HG03354 (cell line): ENCODE data around the gene RET.
"Not testable (repeated sequence)": the region's sequence is repeated elsewhere in the genome, so short reads cannot be mapped to it uniquely, and the experiment has no call there.

ENCODE experiments used
- ATAC-seq: cut with Tn5 transposase; IDR thresholded peaks from one replicate; pipeline ENCODE4 v1.9.1; 2021; ENCODE audit warnings: mild to moderate bottlenecking; ENCODE audit not compliant: unreplicated experiment, poor library complexity, severe bottlenecking

Gene RET

GRCh38 chr10:43074827-43075611 lies 1.9 kb upstream of the RET start:
- ATAC-seq, result no peak

- no peak for ATAC-seq
These were observed 1.3 kb upstream of the RET start for GRCh38 chr10:43075612-43076003.

GRCh38 chr10:43076311-43076875 lies 476 bp upstream of the RET start:
- ATAC-seq, result no peak

GRCh38 chr10:43077421-43078171 lies 727 bp downstream of the RET start:
- ATAC-seq, result no peak

- no peak for ATAC-seq
These were observed 1.5 kb downstream of the RET start for GRCh38 chr10:43078175-43078985.

- ATAC-seq, result no peak
These were observed 2.1 kb downstream of the RET start for GRCh38 chr10:43078986-43079273.

GRCh38 chr10:43079856-43080255 lies 3.0 kb downstream of the RET start:
- ATAC-seq, result no peak

- no peak for ATAC-seq
These were observed 5.2 kb downstream of the RET start for GRCh38 chr10:43082087-43082486.

GRCh38 chr10:43082746-43083145 lies 5.9 kb downstream of the RET start:
- no peak for ATAC-seq

GRCh38 chr10:43083764-43084163 lies 6.9 kb downstream of the RET start:
- ATAC-seq, result peak; percentile 50

- ATAC-seq, result no peak
These were observed 7.9 kb downstream of the RET start for GRCh38 chr10:43084812-43085211.

- ATAC-seq, result no peak
These were observed 9.6 kb downstream of the RET start for GRCh38 chr10:43086321-43086942.

- no peak for ATAC-seq
These were observed 12.7 kb downstream of the RET start for GRCh38 chr10:43089519-43089918.

- no peak for ATAC-seq
These were observed 13.3 kb downstream of the RET start for GRCh38 chr10:43090188-43090587.

GRCh38 chr10:43090664-43091063 lies 13.8 kb downstream of the RET start:
- no peak for ATAC-seq

- ATAC-seq, result no peak
These were observed 15.0 kb downstream of the RET start for GRCh38 chr10:43091846-43092245.

GRCh38 chr10:43093423-43094076 lies 16.7 kb downstream of the RET start:
- no peak for ATAC-seq

GRCh38 chr10:43094085-43094484 lies 17.2 kb downstream of the RET start:
- no peak for ATAC-seq

- not testable (repeated sequence) for ATAC-seq
These were observed 22.5 kb downstream of the RET start for GRCh38 chr10:43099339-43099738.
